C4-2B (cell line): ENCODE measurements around the gene SLC49A4.

Experiments
- H3K27ac ChIP-seq: fragments of 450-650 bp; 2 replicates; pipeline ENCODE4 v1.5.1; 2017
- ZFX ChIP-seq: fragments of 450-650 bp; IDR thresholded peaks from 2 replicates; pipeline ENCODE4 v1.6.1; 2017
- TF ChIP-seq, protein P1 (sequence below): fragments of 450-650 bp; conservative IDR thresholded peaks from 2 replicates; pipeline ENCODE4 v1.5.1; 2017; ENCODE audit warnings: mild to moderate bottlenecking

SLC49A4 gene

DNA sequence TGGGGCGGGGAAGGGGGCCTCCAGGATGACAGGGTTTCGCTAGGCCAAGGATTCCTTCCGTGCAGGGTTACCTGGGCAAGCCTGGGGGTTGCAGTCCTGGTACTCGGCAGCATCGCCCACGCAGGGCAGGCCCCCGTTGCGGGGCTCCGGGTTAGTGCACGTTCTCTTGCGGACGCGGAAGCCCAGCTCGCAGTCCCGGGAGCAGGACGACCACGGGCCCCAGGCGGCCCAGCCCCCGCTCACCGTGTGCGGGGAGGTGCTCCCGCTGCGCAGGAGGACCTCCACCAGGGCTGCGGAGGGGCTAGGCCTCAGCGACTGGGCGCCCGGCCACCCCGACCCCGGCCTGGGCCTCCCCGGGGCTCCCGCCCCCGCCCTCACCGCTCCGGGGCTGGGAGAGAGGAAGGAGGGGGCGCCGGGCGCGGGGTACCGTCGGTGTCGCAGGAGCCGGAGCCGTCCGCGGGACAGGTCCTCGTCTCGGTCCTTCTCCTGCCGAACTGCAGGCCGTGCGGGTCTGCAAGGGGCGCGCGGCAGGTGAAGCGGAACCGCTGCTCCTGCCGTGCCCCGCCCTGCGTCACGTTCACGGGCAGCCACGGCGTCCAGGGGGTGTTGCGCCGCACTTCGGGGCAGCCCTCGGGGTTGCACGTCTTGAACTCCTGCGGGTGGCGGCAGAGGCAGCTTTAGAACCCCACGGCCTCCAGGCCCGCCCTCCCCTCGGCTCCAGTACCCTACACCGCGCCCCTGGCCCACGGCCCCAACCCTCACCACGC lies 118.1 kb downstream of the SLC49A4 start:
- TF ChIP-seq ZFX, result no peak
- TF ChIP-seq, protein P1, sequence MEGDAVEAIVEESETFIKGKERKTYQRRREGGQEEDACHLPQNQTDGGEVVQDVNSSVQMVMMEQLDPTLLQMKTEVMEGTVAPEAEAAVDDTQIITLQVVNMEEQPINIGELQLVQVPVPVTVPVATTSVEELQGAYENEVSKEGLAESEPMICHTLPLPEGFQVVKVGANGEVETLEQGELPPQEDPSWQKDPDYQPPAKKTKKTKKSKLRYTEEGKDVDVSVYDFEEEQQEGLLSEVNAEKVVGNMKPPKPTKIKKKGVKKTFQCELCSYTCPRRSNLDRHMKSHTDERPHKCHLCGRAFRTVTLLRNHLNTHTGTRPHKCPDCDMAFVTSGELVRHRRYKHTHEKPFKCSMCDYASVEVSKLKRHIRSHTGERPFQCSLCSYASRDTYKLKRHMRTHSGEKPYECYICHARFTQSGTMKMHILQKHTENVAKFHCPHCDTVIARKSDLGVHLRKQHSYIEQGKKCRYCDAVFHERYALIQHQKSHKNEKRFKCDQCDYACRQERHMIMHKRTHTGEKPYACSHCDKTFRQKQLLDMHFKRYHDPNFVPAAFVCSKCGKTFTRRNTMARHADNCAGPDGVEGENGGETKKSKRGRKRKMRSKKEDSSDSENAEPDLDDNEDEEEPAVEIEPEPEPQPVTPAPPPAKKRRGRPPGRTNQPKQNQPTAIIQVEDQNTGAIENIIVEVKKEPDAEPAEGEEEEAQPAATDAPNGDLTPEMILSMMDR, result no peak
- H3K27ac ChIP-seq, result no peak overlapping the region

DNA sequence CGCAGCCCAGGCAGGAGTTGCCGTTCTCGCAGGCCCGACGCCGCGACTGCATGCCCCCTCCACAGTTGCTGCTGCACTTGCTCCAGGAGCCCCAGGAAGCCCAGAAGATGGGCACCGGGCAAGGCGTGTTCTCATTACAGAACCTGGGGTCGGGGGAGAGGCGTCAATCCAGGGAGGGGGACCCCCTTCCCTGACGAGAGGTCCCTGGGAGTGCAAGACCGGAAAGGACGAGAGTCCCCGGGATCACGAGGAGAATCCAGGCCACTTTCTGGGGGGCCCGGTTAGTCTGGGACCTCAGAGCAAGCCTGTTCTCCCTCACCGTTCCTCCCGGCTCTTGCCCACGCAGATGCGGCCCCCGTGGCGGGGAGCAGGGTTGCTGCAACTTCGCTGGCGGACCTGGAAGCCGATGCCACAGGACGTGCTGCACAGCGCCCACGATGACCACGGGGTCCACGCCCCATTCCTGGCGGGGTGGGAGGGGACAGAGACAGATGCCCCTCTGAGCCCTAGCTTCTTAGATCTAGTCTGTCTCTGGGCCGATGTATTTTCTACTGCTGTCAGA lies 118.8 kb downstream of the SLC49A4 start:
- no peak for TF ChIP-seq ZFX
- TF ChIP-seq, protein P1, result no peak
- H3K27ac ChIP-seq, result no peak overlapping the region

DNA sequence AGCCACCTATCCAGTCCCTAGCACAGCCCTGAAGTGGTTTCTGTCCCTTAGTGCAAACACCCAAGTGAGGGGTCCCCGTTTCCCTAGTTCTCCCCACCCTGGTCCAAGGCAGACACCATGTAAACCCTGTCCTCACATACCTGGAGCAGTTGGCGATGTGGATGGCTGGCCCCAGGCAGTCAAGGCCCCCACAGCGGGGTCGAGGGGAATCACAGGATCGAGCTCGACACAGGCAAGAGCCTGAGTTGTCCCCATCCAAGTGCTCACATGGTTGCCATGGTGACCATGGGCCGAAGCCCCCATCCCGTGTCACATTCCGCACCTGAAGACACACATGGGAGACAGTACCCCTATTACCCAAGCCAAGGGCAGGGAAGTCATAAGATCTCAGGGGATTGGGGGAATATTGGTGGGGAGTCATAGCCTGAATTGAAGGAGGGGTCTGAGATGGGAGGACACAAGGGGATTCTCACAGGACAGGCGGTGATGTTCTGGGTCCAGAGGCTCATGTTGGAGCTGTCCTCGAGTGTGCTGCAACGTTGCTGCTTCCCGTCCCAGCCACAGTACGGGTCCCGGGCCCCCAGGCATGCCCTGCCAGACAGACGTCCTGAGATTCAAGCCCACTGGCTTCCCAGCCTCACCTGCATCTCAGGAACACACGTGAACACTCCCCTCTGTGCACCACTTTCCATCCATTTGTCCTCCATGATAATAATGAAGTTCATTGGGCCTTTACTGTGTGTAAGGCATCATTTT lies 120.6 kb downstream of the SLC49A4 start:
- TF ChIP-seq, protein P1, result no peak
- TF ChIP-seq ZFX, result no peak
- no peak overlapping the region for H3K27ac ChIP-seq

DNA sequence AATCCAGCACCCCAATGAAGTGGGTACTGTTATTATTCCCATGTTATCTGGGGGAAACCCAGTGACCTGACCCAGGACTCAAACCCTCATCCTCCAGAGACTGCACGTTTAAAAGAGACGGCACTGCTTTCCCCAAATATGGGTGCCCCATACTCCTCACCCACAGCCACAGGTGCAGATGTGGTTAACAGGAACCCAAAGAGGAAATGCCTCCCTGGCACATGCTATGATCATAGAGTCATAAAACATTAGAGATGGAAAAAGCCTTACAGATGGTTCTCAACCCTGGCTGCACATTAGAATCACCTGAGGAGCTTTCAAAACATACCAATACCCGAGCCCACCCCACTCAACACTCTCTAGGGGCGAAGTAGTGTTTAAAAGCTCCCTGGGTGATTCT lies 121.2 kb downstream of the SLC49A4 start:
- H3K27ac ChIP-seq, result no peak overlapping the region
- no peak for TF ChIP-seq ZFX
- TF ChIP-seq, protein P1, result no peak

DNA sequence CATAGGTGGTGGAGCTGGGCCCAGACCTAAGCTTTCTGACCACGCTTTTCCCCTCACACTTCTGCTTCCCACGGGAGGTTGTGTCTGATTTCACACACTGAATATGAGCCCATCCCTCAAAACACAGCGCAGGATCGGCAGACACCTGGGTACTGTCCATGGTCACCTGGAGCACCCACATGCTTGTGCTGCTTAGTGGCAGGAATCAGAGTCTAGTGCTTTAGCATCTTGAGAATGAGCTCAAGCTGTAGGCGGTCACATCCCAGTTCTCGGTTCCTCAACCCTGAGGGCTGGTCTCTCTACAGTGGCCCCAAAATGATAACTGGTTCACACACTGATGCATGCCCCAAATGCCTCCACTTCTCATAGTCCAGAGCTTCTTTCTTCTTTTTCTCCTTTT lies 121.7 kb downstream of the SLC49A4 start:
- H3K27ac ChIP-seq, result no peak overlapping the region
- TF ChIP-seq, protein P1, result no peak
- no peak for TF ChIP-seq ZFX

DNA sequence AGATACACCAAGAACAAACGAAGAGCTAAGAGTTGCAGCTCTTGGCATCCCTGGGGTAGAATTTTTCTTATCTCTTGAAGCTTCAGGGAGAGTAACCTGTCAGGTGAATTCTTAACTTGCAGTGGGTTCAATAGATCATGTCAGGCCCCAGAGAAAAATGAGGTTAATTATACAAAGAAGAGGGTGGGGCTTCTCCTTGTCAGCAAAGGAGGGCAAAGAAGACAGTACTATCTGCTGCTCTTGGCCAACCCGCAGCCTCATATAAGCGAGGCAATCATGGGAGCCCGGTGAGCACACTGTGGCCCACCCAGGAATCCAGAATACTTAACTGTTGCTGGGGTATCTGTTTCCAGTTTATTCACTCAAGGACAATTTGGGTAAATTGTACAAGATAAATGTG lies 122.5 kb downstream of the SLC49A4 start:
- TF ChIP-seq ZFX, result no peak
- TF ChIP-seq, protein P1, result no peak
- no peak overlapping the region for H3K27ac ChIP-seq
